Osteocyte (in vitro differentiated cells): ENCODE results near the gene HSPB3. TPM values are rescaled to one million over a fixed set of nuclear protein-coding genes. Genes with fewer than 3 reads are reported as not detected.
"Not testable (repeated sequence)": the region's sequence is repeated elsewhere in the genome, so short reads cannot be mapped to it uniquely, and the experiment has no call there.

Experiments
- DNase-seq: peaks from one replicate; pipeline ENCODE4 v3.0.0; 2021; ENCODE audit warnings: mixed read lengths; ENCODE audit not compliant: unreplicated experiment; ENCODE audit errors: extremely low spot score
- H3K27ac Mint-ChIP-seq: one replicate; pipeline ENCODE4 v1.8.0; 2021; ENCODE audit warnings: mild to moderate bottlenecking, mixed read lengths; ENCODE audit not compliant: unreplicated experiment
- H3K27me3 Mint-ChIP-seq: one replicate; pipeline ENCODE4 v1.8.0; 2021; ENCODE audit warnings: mixed read lengths; ENCODE audit not compliant: unreplicated experiment
- H3K36me3 Mint-ChIP-seq: one replicate; pipeline ENCODE4 v1.8.0; 2021; ENCODE audit warnings: mixed read lengths; ENCODE audit not compliant: unreplicated experiment
- H3K4me1 Mint-ChIP-seq: one replicate; pipeline ENCODE4 v1.8.0; 2021; ENCODE audit warnings: mixed read lengths; ENCODE audit not compliant: unreplicated experiment
- H3K4me3 Mint-ChIP-seq: one replicate; pipeline ENCODE4 v1.8.0; 2021; ENCODE audit warnings: mild to moderate bottlenecking, moderate library complexity, mixed read lengths; ENCODE audit not compliant: unreplicated experiment
- H3K9me3 Mint-ChIP-seq: one replicate; pipeline ENCODE4 v1.8.0; 2021; ENCODE audit warnings: mixed read lengths; ENCODE audit not compliant: unreplicated experiment
- CTCF ChIP-seq: fragments of 200-600 bp; sonication (generic); IDR thresholded peaks from 2 replicates; pipeline ENCODE4 v1.5.0; 2021; ENCODE audit warnings: antibody characterized with exemption, mild to moderate bottlenecking, moderate library complexity
- total RNA-seq: library from RNA; stranded (reverse); gene quantifications from 2 replicates; pipeline ENCODE4 v1.2.1, GENCODE V29; 2021

HSPB3 gene
- total RNA-seq, 1 donor from 2014 or later, result not detected

GRCh38 chr5:54415896-54416601, 39.5 kb upstream of the HSPB3 start:
- no peak for TF ChIP-seq CTCF
- Mint-ChIP-seq H3K4me1 (no peaks in the 10 kb centered on the region), H3K27me3 (peaks cover 44% of the 10 kb centered on the region), H3K9me3 (no peaks in the 10 kb centered on the region), H3K4me3 (no peak overlapping the region), H3K36me3 (no peaks in the 10 kb centered on the region), H3K27ac (no peak overlapping the region)
- no peak for DNase-seq

GRCh38 chr5:54419573-54420423, 35.7 kb upstream of the HSPB3 start:
- H3K27ac Mint-ChIP-seq, H3K4me1 Mint-ChIP-seq, H3K36me3 Mint-ChIP-seq, H3K4me3 Mint-ChIP-seq, DNase-seq, H3K9me3 Mint-ChIP-seq: not testable (repeated sequence)
- peaks cover 46% of the 10 kb centered on the region for H3K27me3 Mint-ChIP-seq
- TF ChIP-seq CTCF, result peak; percentile 86

- H3K4me1 Mint-ChIP-seq, DNase-seq, H3K9me3 Mint-ChIP-seq, H3K36me3 Mint-ChIP-seq, H3K4me3 Mint-ChIP-seq, H3K27ac Mint-ChIP-seq: not testable (repeated sequence)
- H3K27me3 Mint-ChIP-seq, result peaks cover 46% of the 10 kb centered on the region
Measured at GRCh38 chr5:54420511-54420910, 35.0 kb upstream of the HSPB3 start.

- Mint-ChIP-seq H3K4me1 (no peaks in the 10 kb centered on the region), H3K4me3 (no peak overlapping the region), H3K36me3 (no peaks in the 10 kb centered on the region), H3K27ac (no peak overlapping the region), H3K9me3 (no peaks in the 10 kb centered on the region), H3K27me3 (peaks cover 56% of the 10 kb centered on the region)
- TF ChIP-seq CTCF, result no peak
- no peak for DNase-seq
Measured at GRCh38 chr5:54421976-54422375, 33.5 kb upstream of the HSPB3 start.

- no peak for TF ChIP-seq CTCF
- Mint-ChIP-seq H3K36me3 (no peaks in the 10 kb centered on the region), H3K27me3 (peaks cover 60% of the 10 kb centered on the region), H3K4me3 (no peak overlapping the region), H3K27ac (no peak overlapping the region), H3K4me1 (no peaks in the 10 kb centered on the region), H3K9me3 (no peaks in the 10 kb centered on the region)
- DNase-seq, result no peak
Measured at GRCh38 chr5:54425258-54425657, 30.2 kb upstream of the HSPB3 start.
